ENCODE results near the gene NOVA2.
"Not testable (repeated sequence)": the region's sequence is repeated elsewhere in the genome, so short reads cannot be mapped to it uniquely, and the experiment has no call there.

NOVA2 gene

DNA sequence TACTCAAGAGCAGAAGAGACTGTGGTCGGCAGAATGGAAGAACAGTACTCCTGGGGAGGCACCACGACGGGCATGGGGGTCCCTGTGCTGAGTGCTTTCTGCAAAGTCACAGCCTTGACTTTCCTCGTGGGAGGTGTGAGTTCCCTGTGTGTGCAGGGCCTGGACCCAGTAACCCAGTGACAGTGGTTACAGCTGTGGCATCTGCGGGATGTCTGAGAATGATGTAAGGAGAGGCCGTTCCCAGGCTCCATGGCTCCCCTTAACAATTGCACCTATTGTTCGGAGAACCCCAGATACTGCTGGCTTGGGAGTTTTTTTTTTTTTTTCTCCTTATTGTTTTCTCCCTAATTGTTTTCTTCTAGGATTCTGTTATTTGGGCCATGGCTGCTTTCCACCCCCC, 54.0 kb downstream of the NOVA2 start:
- DNase-seq = no peak

GRCh38 chr19:45918721-45919120, 54.9 kb downstream of the NOVA2 start:
- DNase-seq = no peak

GRCh38 chr19:45917421-45918091, 56.1 kb downstream of the NOVA2 start:
- no peak for DNase-seq

- DNase-seq = no peak
Observed at GRCh38 chr19:45913874-45914830, 59.5 kb downstream of the NOVA2 start, which contains the start of gene NANOS2. NANOS2 (minus strand) TSS chr19:45914778; CDS start chr19:45914693, 85 bp downstream.

- no peak for DNase-seq
Observed at GRCh38 chr19:45911291-45911690, 62.4 kb downstream of the NOVA2 start.

DNA sequence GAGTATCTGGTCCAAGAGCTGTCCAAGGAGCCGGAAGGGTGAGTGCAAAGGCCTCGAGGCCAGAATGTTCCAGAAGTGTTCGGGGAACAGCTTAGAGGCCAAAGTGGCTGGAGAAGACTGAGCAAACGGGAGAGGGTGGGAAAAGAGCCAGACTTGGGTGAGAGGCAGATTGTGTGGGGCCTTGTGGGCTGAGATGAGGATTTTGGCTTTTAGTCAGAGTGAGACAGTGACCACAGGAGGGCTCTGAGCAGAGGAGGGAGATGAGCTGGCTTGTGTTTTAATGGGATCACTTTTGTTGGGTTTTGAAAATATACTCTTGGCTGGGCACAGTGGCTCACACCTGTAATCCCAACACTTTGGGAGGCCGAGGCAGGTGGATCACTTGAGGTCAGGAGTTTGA, 64.7 kb downstream of the NOVA2 start:
- DNase-seq = no peak

DNA sequence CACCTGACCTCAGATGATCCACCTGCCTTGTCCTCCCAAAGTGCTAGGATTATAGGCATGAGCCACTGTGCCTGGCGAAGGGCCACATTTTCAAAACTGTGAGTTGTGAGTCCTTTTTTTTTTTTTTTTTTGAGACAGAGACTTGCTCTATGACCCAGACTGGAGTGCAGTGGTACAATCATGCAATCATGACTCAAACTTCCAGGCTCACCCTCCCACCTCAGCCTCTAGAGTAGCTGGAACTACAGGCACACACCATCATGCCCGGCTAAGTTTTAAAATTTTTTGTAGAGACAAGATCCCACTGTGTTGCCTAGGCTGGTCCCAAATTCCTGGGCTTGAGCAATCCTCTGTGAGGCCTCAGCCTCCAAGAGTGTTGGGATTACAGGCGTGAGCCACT, 67.4 kb downstream of the NOVA2 start:
- DNase-seq = no peak

DNA sequence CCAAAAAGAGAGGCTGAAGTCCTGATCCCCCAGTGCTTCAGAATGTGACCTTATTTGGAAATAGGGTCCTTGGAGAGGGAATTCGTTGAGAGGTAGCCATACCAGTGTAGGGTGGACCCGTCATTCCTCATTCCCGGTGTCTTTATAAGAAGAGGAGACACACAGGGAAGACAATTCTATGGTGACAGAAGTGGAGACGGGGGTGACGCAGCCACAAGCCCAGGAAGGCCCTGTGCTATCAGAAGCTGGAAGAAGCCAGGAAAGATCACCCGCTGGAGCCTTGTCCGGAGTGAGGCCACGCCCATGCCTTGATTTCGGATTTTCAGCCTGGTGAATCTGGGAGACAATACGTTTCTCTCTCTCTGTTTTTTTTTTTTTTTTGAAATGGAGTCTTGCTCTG, 68.7 kb downstream of the NOVA2 start:
- no peak for DNase-seq

- DNase-seq = peak; percentile 94
Observed at GRCh38 chr19:45902651-45903625, 70.7 kb downstream of the NOVA2 start.

DNA sequence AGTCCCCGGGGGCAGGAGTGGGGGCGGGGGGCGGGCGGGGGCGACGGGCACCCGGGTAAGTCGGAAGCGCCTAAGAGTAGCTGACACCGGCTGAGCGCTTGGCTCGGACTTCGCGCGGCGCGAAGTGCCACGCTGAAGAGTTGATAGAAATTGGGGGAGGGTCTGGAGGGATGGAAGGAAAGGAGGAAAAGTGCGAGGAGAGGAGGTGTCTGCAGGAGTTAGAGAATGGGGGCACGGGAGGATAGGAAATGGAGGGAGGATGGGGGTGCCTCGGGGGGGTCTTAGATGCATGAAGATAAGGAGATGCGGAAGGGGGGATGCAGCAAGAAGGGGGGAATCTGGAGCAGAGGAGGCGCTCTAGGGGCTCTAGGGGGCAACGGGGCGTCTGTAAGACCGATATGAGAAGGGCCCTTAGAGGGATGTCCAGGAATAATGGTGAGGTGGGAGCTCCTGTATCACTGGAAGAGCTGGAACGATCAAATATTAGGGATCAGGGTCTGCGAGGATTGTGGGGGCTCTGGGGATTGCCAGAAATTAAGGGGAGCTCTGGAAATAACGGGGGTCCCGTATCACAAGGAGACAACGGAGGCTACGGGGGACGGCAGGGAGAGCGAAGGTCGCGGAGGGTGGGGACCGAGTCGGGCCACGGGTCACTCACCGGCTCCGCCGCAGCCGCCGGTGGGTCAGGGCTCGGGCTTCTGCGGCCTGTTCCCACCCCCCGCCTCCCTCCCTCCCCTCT, 71.6 kb downstream of the NOVA2 start, which contains the start of gene MYPOP:
TSS of gene MYPOP (minus strand) at position 702 of the 739 bp plus-strand sequence. CDS start 840 bp downstream, outside the sequence.
- DNase-seq = no peak

- DNase-seq = no peak
Observed at GRCh38 chr19:45901432-45901911, 72.2 kb downstream of the NOVA2 start.

DNA sequence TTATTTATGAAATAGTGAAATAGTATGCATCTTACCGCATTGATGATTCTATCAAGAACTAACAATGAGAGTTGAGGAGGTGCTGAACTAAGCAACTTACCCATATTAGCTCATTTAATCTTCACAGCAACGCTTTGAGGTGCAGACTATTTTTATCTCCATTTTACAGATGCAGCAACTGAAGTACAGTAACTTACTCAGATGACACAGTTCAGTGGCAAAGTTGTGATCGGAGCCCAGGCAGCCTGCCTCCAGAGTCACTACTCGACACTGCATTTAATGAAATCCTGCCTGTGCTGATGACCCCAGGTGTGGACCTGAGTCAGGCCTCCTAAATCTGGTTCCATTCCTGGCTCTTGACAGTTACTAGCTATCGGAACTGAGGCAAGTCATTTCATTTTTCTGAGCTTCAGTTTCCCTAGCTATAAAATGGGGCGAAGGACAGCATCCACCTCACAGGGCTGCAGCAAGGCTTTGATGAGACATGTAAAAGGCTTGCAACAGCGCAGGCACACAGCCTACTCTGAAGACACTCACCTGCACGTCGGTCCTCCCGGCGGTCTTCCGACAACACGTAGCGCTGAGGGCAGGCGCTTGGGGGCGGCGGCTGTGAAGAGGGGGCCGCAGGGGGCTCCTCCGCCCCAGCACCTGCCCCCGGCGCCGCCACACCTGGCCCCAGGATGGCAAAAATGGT, 72.8 kb downstream of the NOVA2 start:
- DNase-seq = no peak

DNA sequence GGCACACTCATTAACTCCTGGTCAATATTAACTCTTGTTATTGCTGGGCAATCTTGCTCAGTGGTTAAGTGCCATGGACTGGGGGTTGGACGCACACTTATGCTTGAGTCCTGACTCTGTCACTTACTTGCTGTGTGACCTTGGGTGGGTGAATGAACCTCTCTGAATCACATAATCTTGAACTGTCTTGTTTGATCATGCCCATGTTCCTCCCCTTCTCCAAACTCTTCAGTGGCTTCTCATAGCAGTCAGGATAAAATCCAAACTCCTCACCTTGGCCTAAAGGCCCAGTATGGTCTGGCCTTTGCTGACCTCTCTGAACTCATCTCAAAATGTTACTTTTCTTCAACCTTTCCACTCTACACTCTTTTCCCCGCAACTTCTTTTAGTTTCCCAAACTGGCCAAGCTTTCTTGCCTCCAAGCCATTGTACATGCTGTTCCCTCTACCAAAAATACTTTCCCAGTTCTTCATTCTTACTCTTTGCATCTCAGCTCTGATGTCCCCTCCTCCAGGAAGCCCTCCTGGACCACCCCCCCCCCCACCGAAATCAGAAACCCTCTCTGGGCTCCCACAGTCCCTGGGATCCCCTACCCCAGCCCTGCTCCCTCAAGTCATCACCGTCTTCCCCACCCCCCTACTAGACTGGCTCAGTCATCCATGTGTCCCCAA, 73.6 kb downstream of the NOVA2 start:
- DNase-seq = no peak

GRCh38 chr19:45899253-45899652, 74.4 kb downstream of the NOVA2 start:
- DNase-seq = no peak

GRCh38 chr19:45897261-45897812, 76.3 kb downstream of the NOVA2 start:
- no peak for DNase-seq

DNA sequence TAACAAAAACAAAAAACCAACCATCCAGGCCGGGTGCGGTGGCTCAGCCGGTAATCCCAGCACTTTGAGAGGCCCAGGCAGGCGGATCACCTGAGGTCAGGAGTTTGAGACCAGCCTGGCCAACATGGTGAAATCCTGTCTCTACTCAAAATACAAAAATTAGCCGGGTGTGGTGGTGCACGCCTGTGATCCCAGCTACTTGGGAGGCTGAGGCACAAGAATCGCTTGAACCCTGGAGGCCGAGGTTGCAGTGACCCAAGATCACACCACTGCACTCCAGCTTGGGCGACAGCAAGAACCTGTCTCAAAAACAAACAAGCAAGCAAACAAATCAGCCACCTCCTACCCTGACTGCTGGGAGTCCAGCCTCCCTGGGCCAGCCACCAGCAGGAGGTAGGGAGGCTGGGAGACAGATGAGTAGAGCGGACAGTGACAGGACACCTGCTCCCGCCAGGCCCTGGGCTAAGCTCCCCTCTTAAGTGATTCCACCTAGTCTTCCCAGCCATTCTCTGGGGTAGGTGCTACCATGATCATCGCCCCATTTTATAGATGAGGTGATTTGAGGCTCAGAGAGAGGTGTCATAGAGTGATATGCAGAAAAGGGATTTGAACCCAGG, 77.6 kb downstream of the NOVA2 start:
- DNase-seq = not testable (repeated sequence)

DNA sequence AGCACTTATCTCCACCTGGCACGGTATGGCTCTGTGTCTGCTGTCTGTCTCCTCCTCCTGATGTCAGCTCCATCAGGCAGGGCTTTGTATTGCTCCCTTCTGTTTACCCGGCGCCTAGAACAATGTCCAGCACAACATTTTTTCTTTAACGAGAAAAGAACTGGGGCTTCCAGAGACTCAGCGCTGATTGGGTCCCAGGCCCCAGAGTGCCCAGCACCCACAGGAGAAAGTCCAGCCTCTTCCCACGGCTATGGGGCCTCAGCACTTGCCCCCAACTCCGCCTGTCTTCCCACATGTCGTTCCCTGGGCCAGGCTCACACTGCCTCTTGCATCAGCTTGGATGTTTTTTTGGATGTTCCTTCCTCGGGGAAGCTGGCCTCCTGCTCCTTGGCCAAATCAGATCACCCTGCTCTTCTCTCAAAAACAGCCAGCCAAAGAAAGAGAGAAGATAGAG, 78.1 kb downstream of the NOVA2 start:
- no peak for DNase-seq

- no peak for DNase-seq
Observed at GRCh38 chr19:45890877-45891276, 82.8 kb downstream of the NOVA2 start.

DNA sequence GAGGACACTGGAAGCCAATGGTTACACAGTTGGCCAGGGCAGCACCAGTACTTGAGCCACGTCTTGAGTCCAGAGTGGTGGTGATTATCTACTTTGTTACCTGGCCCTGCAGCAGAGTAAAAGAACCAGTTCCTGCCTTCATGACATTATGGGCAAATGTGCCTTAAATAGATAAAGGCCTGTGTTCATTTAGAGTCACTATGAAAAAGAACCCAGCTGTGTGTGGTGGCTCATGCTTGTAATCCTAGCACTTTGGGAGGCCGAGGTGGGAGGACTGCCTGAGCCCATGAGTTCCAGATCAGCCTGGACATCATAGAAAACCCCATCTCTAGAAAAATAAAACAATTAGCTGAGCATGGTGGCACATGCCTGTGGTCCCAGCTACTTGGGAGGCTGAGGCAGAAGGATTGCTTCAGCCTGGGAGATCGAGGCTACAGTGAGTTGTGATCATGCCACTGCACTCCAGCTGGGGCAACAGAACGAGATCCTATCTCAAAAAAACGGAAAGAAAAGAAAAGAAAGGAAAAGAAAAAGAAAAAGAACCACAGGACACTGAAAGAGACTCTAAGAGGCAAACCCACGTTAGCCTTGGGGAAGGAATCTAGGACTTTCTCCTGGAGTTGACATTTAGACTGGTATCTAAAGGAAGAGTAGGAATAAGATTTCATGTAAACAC, 84.3 kb downstream of the NOVA2 start:
- no peak for DNase-seq
